Breast epithelium (tissue), 3 donors: Measurements from ENCODE around the gene CTSW.

Experiments used
- POLR2A ChIP-seq: fragments of 450-650 bp; IDR thresholded peaks from one replicate; pipeline ENCODE4 v1.6.1; 2016; ENCODE audit warnings: antibody characterized with exemption, mild to moderate bottlenecking, moderate library complexity
- POLR2AphosphoS5 ChIP-seq, 3 donors: sonication (generic); formaldehyde crosslinking; IDR thresholded peaks; one replicate each; pipeline ENCODE4 v1.6.1; 2017; ENCODE audit warnings: antibody characterized with exemption in 3 of 3
- TF ChIP-seq, protein P1 (sequence below), 3 donors: fragments of 450-650 bp; IDR thresholded peaks; one replicate each; pipeline ENCODE4 v1.5.1; 2016 to 2017; ENCODE audit warnings: antibody characterized with exemption in 3 of 3, mild to moderate bottlenecking in 3 of 3, moderate library complexity in 3 of 3

DNA sequence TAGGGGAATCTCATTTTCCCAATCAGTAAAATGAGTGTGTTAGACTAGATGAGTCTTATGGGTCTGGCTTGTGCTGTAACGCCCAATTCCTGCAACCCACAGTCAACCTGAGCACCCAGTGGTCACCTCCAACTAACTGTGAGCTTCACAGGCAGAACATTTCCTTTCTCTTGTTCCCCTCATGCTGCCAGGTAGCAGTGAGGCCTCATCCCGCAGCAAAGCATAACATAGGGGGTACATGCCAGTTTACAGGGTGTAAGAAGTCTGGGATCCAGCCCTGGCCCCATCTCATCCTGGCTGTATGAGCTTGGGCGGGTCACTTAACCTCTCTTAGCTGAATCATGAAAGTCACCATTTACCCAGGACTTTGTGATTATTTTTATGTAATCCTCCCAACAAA lies 10.7 kb upstream of the CTSW start:
- TF ChIP-seq, protein P1, sequence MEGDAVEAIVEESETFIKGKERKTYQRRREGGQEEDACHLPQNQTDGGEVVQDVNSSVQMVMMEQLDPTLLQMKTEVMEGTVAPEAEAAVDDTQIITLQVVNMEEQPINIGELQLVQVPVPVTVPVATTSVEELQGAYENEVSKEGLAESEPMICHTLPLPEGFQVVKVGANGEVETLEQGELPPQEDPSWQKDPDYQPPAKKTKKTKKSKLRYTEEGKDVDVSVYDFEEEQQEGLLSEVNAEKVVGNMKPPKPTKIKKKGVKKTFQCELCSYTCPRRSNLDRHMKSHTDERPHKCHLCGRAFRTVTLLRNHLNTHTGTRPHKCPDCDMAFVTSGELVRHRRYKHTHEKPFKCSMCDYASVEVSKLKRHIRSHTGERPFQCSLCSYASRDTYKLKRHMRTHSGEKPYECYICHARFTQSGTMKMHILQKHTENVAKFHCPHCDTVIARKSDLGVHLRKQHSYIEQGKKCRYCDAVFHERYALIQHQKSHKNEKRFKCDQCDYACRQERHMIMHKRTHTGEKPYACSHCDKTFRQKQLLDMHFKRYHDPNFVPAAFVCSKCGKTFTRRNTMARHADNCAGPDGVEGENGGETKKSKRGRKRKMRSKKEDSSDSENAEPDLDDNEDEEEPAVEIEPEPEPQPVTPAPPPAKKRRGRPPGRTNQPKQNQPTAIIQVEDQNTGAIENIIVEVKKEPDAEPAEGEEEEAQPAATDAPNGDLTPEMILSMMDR (IDR thresholded peaks at IDR 0.05): no peak
- TF ChIP-seq POLR2AphosphoS5 (IDR thresholded peaks at IDR 0.05): no peak
- TF ChIP-seq POLR2A: no peak
